ENCODE data around the gene RBP3.

The RBP3 gene

GRCh38 chr10:47326927-47327330, 21.2 kb upstream of the RBP3 start:
- TF ChIP-seq POU6F1 (CRISPR knock-in tag; IDR thresholded peaks at IDR 0.05; ENCODE audit: borderline replicate concordance, low read depth) (no peak), ZNF565 (CRISPR knock-in tag; conservative IDR thresholded peaks at IDR 0.05; ENCODE audit: low read depth) (no peak)
- ATAC-seq: no peak

GRCh38 chr10:47329855-47330254, 18.3 kb upstream of the RBP3 start:
- no peak for ATAC-seq
- no peak for TF ChIP-seq POU6F1 (CRISPR knock-in tag; IDR thresholded peaks at IDR 0.05; ENCODE audit: borderline replicate concordance, low read depth)
- TF ChIP-seq BACH2 (CRISPR knock-in tag; IDR thresholded peaks at IDR 0.05; ENCODE audit: borderline replicate concordance): no peak
- no peak for TF ChIP-seq CREB5 (CRISPR knock-in tag; IDR thresholded peaks at IDR 0.05; ENCODE audit: low read depth)
- TF ChIP-seq ZNF8 (CRISPR knock-in tag; IDR thresholded peaks at IDR 0.05): no peak
- TF ChIP-seq SNAI2 (CRISPR knock-in tag; IDR thresholded peaks at IDR 0.05): no peak
- no peak for TF ChIP-seq TSHZ2 (CRISPR knock-in tag; IDR thresholded peaks at IDR 0.05)
- no peak for TF ChIP-seq ZC3H10 (CRISPR knock-in tag; IDR thresholded peaks at IDR 0.05)
- TF ChIP-seq ZNF70 (CRISPR knock-in tag; IDR thresholded peaks at IDR 0.05): no peak
- TF ChIP-seq TCF4 (CRISPR knock-in tag; IDR thresholded peaks at IDR 0.05; ENCODE audit: borderline replicate concordance): no peak

- TF ChIP-seq ZNF70 (CRISPR knock-in tag; IDR thresholded peaks at IDR 0.05) (no peak), ZNF565 (CRISPR knock-in tag; conservative IDR thresholded peaks at IDR 0.05; ENCODE audit: low read depth) (no peak)
Measured at GRCh38 chr10:47330366-47330765, 17.8 kb upstream of the RBP3 start.

GRCh38 chr10:47330804-47331203, 17.4 kb upstream of the RBP3 start:
- ATAC-seq: no peak
- TF ChIP-seq TOX (CRISPR knock-in tag; IDR thresholded peaks at IDR 0.05; ENCODE audit: borderline replicate concordance): no peak
- TF ChIP-seq ISL1 (CRISPR knock-in tag; IDR thresholded peaks at IDR 0.05): no peak
- no peak for TF ChIP-seq ZNF70 (CRISPR knock-in tag; IDR thresholded peaks at IDR 0.05)
- no peak for TF ChIP-seq POU6F1 (CRISPR knock-in tag; IDR thresholded peaks at IDR 0.05; ENCODE audit: borderline replicate concordance, low read depth)
- TF ChIP-seq BACH2 (CRISPR knock-in tag; IDR thresholded peaks at IDR 0.05; ENCODE audit: borderline replicate concordance): no peak
- no peak for TF ChIP-seq ZC3H10 (CRISPR knock-in tag; IDR thresholded peaks at IDR 0.05)
- no peak for TF ChIP-seq OSR1 (CRISPR knock-in tag; IDR thresholded peaks at IDR 0.05)
- TF ChIP-seq GLIS3 (CRISPR knock-in tag; IDR thresholded peaks at IDR 0.05): no peak
- no peak for TF ChIP-seq CSDC2 (CRISPR knock-in tag; IDR thresholded peaks at IDR 0.05)
- TF ChIP-seq TSHZ2 (CRISPR knock-in tag; IDR thresholded peaks at IDR 0.05): no peak
- no peak for TF ChIP-seq ZFP3 (CRISPR knock-in tag; IDR thresholded peaks at IDR 0.05)
- no peak for TF ChIP-seq PPARA (CRISPR knock-in tag; IDR thresholded peaks at IDR 0.05; ENCODE audit: borderline replicate concordance)
- TF ChIP-seq CSRNP3 (CRISPR knock-in tag; IDR thresholded peaks at IDR 0.05): no peak
- no peak for TF ChIP-seq TCF4 (CRISPR knock-in tag; IDR thresholded peaks at IDR 0.05; ENCODE audit: borderline replicate concordance)
- TF ChIP-seq ZFP30 (CRISPR knock-in tag; IDR thresholded peaks at IDR 0.05): no peak
- TF ChIP-seq RARB (CRISPR knock-in tag; IDR thresholded peaks at IDR 0.05): no peak
- TF ChIP-seq ARNTL (CRISPR knock-in tag; IDR thresholded peaks at IDR 0.05; ENCODE audit: borderline replicate concordance, low read depth): no peak
- no peak for TF ChIP-seq CREB5 (CRISPR knock-in tag; IDR thresholded peaks at IDR 0.05; ENCODE audit: low read depth)

More at GRCh38 chr10:47330366-47330765, 17.8 kb upstream of the RBP3 start:
- ATAC-seq: no peak

All from SK-N-SH treated with all-trans-retinoic acid at 6 μM for 48 hours (cell line).